Measurements from ENCODE around the gene AP2B1.

AP2B1 gene

GRCh38 chr17:35540589-35541404 is 46.3 kb upstream of the AP2B1 start:
- peak overlapping the region; percentile 70 for H3K9ac ChIP-seq (ENCODE audit: low read length)
- H2AFZ ChIP-seq (ENCODE audit: low read depth, low read length) = peak overlapping the region; percentile 94
- no peaks in the 10 kb centered on the region for H3K9me3 ChIP-seq (ENCODE audit: insufficient read depth, low read length)
- H3K36me3 ChIP-seq (replicated peaks; ENCODE audit: low read depth, low read length) = no peaks in the 10 kb centered on the region
- H3K4me3 ChIP-seq (ENCODE audit: low read length) = peak overlapping the region; percentile 78
- H4K20me1 ChIP-seq (ENCODE audit: insufficient read depth, low read length) = no peaks in the 10 kb centered on the region
- H3K4me2 ChIP-seq (ENCODE audit: low read length) = peak overlapping the region; percentile 92
- TF ChIP-seq EZH2phosphoT487 (IDR thresholded peaks at IDR 0.05; ENCODE audit: low read depth) (no peak), CTCF (IDR thresholded peaks at IDR 0.05; ENCODE audit: low read depth, low read length) (no peak)
- peak overlapping the region; percentile 44 for H3K27ac ChIP-seq (ENCODE audit: low read length)
- H3K27me3 ChIP-seq (ENCODE audit: low read depth, low read length) = no peaks in the 10 kb centered on the region
- peaks cover 61% of the 10 kb centered on the region for H3K4me1 ChIP-seq (ENCODE audit: low read length)
- H3K79me2 ChIP-seq (ENCODE audit: low read length) = no peaks in the 10 kb centered on the region

GRCh38 chr17:35541434-35541833 is 45.7 kb upstream of the AP2B1 start:
- Histone ChIP-seq H2AFZ (ENCODE audit: low read depth, low read length) (peak overlapping the region; percentile 94), H3K9ac (ENCODE audit: low read length) (peak overlapping the region; percentile 70), H3K4me3 (ENCODE audit: low read length) (peak overlapping the region; percentile 78), H3K4me2 (ENCODE audit: low read length) (peak overlapping the region; percentile 92), H3K4me1 (ENCODE audit: low read length) (peaks cover 67% of the 10 kb centered on the region), H3K9me3 (ENCODE audit: insufficient read depth, low read length) (no peaks in the 10 kb centered on the region), H3K27ac (ENCODE audit: low read length) (peak overlapping the region; percentile 44), H3K27me3 (ENCODE audit: low read depth, low read length) (no peaks in the 10 kb centered on the region), H4K20me1 (ENCODE audit: insufficient read depth, low read length) (no peaks in the 10 kb centered on the region), H3K79me2 (ENCODE audit: low read length) (no peaks in the 10 kb centered on the region), H3K36me3 (replicated peaks; ENCODE audit: low read depth, low read length) (no peaks in the 10 kb centered on the region)
- TF ChIP-seq EZH2phosphoT487 (IDR thresholded peaks at IDR 0.05; ENCODE audit: low read depth) (no peak), CTCF (IDR thresholded peaks at IDR 0.05; ENCODE audit: low read depth, low read length) (no peak)

GRCh38 chr17:35542990-35543389 is 44.1 kb upstream of the AP2B1 start:
- no peaks in the 10 kb centered on the region for H3K27me3 ChIP-seq (ENCODE audit: low read depth, low read length)
- H3K4me2 ChIP-seq (ENCODE audit: low read length) = no peak overlapping the region
- H3K79me2 ChIP-seq (ENCODE audit: low read length) = no peaks in the 10 kb centered on the region
- no peak overlapping the region for H3K4me3 ChIP-seq (ENCODE audit: low read length)
- H3K27ac ChIP-seq (ENCODE audit: low read length) = no peak overlapping the region
- H3K36me3 ChIP-seq (replicated peaks; ENCODE audit: low read depth, low read length) = no peaks in the 10 kb centered on the region
- peaks cover 67% of the 10 kb centered on the region for H3K4me1 ChIP-seq (ENCODE audit: low read length)
- no peak overlapping the region for H2AFZ ChIP-seq (ENCODE audit: low read depth, low read length)
- no peaks in the 10 kb centered on the region for H4K20me1 ChIP-seq (ENCODE audit: insufficient read depth, low read length)
- no peak overlapping the region for H3K9ac ChIP-seq (ENCODE audit: low read length)
- no peaks in the 10 kb centered on the region for H3K9me3 ChIP-seq (ENCODE audit: insufficient read depth, low read length)
- TF ChIP-seq CTCF (IDR thresholded peaks at IDR 0.05; ENCODE audit: low read depth, low read length) = no peak
- TF ChIP-seq EZH2phosphoT487 (IDR thresholded peaks at IDR 0.05; ENCODE audit: low read depth) = no peak

- no peaks in the 10 kb centered on the region for H4K20me1 ChIP-seq (ENCODE audit: insufficient read depth, low read length)
- H3K27me3 ChIP-seq (ENCODE audit: low read depth, low read length) = peaks cover 2% of the 10 kb centered on the region; the same call in 1 of the 2 replicates
- no peaks in the 10 kb centered on the region for H3K79me2 ChIP-seq (ENCODE audit: low read length)
- no peak overlapping the region for H3K4me3 ChIP-seq (ENCODE audit: low read length)
- no peaks in the 10 kb centered on the region for H3K9me3 ChIP-seq (ENCODE audit: insufficient read depth, low read length)
- H3K9ac ChIP-seq (ENCODE audit: low read length) = no peak overlapping the region
- no peak overlapping the region for H2AFZ ChIP-seq (ENCODE audit: low read depth, low read length)
- H3K36me3 ChIP-seq (replicated peaks; ENCODE audit: low read depth, low read length) = no peaks in the 10 kb centered on the region
- peaks cover 58% of the 10 kb centered on the region for H3K4me1 ChIP-seq (ENCODE audit: low read length)
- H3K27ac ChIP-seq (ENCODE audit: low read length) = no peak overlapping the region
- TF ChIP-seq EZH2phosphoT487 (IDR thresholded peaks at IDR 0.05; ENCODE audit: low read depth) (no peak), CTCF (IDR thresholded peaks at IDR 0.05; ENCODE audit: low read depth, low read length) (no peak)
- no peak overlapping the region for H3K4me2 ChIP-seq (ENCODE audit: low read length)
Measured at GRCh38 chr17:35543856-35544255, 43.3 kb upstream of the AP2B1 start.

Data from OCI-LY3 (cell line).